GM19468 (cell line): ENCODE data around the gene ANTKMT.

Experiments used
- ATAC-seq: cut with Tn5 transposase; IDR thresholded peaks from one replicate; pipeline ENCODE4 v1.9.1; 2021; ENCODE audit warnings: mild to moderate bottlenecking, moderate library complexity, moderate number of reproducible peaks; ENCODE audit not compliant: unreplicated experiment; ENCODE audit errors: extremely low read depth

The ANTKMT gene

DNA sequence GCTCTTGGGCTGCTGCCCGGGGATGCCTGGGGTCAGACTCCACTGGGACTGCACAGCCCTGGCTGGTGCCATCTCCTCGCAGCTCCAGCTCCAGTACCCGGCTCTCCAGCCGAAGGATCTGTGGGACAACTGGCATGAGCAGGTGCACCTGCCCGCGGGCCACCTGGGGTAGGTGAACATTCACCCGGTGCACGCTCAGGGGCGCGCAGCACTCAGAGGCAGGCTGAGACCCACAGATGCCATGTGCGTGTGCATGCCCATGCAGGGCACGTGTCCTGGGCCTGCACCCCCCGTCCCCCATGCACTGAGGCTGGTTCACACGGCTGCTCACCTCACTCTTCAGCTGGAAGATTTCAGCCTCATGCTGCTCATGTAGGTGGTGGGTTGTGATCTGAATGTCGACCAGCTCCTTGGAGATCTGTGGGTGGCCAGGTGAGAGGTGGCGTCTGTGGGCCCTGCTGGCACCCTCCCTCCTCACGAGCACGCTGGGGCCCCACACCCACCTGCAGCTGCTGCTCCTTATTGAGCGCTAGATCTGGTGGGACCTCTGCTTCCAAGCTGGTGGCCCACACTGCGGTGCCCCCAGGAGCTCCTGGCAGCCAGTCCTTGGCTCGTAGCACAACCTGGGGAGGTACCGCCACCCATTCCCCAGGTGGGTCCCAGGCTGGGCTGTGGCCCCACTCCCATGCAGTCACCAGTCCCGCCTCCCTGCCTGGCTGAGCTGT lies 4.7 kb downstream of the ANTKMT start:
- no peak for ATAC-seq

DNA sequence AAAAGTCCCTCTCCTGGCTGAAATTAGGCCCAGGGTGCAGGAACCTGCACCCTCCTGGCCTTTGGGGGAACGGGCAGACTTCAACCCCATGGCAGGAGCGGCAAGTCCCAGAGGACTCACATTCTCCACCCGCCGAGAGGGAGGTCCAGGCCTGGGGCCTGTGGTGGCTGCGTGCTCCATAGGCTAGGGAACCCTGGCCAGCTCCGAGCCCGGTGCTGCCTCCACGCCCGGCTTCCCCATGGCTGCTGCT lies 5.2 kb downstream of the ANTKMT start:
- no peak for ATAC-seq

DNA sequence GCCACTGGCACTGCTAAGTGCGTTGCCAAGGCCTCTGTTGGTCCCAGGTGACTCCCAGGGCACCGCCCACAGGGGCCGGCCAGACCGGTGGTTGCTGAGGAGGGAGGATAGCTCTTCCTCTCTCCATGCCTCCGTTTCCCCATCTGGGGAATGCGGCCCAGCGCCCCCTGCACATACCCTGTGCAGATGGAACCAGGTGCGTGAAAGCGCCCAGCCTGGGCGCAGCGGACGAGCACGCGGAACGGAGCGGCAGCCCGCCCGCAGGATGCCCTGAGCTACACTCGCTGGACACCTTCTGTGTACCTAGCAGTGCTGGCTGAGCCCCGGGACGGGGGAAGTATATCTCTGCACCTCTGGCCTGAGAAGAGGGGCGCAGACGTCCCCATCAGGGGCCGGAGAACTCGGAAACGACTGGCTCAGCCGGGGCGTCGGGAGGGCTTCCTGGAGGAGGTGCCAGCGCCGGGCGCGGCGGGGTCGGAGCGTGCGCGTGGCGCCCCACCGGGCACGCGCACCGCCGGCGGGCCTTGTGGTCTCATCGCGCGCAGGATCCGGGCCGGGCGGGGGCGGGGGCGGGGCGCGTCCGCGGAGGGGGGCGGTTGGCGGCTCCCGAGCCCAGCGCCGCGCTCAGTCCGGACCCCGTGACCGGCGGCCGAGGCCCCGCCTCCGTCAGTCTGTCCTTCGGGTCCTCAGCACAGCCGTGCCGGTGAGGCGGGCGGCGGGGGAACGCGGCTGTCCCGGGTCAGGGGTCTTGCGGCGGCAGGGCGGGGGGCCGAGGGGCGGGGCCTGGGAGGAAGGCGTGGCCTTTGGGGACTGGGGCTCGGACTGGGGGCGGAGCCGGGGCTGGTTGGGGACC lies 5.7 kb downstream of the ANTKMT start, which contains the start of the genes CCDC78 and HAGHL:
CCDC78 (minus strand) TSS at position 6 of the 853 bp plus-strand sequence. CDS start 76 bp downstream, outside the sequence.
HAGHL (plus strand) TSS at position 669 of the 853 bp plus-strand sequence. CDS start 404 bp downstream, outside the sequence.
- no peak for ATAC-seq

DNA sequence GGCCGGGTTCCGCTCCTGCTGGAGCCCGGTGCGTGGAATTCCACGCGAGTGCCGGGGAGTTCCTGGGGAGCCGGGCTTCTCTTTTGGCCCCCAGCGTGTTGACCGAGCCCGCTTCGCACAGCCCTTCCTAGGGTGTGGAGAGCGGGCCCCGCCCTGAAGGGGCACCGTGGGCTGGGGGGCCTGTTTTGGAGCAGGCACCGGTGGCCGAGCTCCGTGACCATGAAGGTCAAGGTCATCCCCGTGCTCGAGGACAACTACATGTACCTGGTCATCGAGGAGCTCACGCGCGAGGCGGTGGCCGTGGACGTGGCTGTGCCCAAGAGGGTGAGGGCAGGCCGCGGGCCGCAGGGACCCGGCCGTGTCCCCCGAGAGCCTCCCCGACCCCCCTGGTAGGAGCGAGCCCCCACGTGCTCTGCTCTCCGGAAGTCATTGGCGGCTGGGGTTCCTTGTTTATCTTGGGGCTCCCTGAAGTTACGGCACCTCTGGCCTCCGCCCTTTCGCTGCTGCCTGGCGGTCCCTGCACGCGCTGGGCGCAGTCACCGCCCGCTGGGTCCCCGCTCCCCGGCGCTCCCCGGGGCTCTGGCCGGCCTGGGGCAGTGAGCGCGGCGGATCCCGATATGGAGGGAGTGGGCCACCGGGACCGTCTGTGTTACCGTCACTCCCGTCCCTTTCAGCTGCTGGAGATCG lies 6.5 kb downstream of the ANTKMT start:
- no peak for ATAC-seq

DNA sequence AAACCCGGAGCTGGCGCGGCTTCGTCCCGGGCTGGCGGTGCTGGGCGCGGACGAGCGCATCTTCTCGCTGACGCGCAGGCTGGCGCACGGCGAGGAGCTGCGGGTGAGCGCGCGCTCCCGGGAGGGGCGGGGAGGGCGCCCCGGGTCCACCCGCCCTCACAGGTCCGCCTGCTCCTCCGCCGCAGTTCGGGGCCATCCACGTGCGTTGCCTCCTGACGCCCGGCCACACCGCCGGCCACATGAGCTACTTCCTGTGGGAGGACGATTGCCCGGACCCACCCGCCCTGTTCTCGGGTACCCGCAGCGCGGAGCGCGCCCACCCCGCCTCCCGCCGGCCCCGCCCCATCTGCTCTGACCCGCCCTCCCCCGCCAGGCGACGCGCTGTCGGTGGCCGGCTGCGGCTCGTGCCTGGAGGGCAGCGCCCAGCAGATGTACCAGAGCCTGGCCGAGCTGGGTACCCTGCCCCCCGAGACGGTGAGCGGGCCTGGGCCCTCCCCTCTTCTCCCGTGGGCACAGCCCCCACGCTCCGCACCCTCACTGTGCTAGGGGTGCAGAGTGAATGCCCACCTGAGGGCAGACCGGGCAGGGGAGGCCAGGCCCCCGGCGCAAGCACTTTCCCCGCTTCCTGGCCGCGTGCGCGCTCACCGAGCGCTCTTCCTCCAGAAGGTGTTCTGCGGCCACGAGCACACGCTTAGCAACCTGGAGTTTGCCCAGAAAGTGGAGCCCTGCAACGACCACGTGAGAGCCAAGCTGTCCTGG lies 7.4 kb downstream of the ANTKMT start:
- ATAC-seq: no peak

DNA sequence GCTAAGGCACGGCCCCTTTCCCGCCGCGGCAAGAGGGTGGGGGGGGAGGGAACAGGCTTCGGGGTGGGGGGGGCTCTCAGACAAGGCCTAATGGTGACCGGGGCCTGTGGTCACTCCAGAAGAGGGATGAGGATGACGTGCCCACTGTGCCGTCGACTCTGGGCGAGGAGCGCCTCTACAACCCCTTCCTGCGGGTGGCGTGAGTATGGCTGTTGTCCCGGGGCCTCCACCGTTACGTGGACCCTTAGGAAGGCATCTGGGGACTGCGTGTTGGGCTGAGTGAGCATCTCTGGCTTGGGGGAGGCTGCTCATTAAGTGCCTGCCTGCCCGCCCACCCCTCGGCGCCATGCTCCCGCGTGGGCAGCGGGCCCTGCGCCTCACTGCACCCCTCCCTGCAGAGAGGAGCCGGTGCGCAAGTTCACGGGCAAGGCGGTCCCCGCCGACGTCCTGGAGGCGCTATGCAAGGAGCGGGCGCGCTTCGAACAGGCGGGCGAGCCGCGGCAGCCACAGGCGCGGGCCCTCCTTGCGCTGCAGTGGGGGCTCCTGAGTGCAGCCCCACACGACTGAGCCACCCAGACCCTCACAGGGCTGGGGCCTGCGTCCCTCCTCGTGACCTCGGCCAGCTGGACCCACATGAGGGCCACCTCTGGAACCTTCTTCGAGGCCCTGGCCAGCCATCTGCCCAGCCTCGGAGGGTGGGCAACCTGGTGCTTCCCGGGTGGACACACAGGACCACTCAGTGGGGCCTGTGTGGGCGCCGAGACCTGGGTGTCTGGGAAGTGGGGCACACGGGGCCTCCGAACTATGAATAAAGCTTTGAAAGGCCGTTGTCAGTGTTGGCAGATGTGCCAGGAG lies 8.2 kb downstream of the ANTKMT start:
- no peak for ATAC-seq

DNA sequence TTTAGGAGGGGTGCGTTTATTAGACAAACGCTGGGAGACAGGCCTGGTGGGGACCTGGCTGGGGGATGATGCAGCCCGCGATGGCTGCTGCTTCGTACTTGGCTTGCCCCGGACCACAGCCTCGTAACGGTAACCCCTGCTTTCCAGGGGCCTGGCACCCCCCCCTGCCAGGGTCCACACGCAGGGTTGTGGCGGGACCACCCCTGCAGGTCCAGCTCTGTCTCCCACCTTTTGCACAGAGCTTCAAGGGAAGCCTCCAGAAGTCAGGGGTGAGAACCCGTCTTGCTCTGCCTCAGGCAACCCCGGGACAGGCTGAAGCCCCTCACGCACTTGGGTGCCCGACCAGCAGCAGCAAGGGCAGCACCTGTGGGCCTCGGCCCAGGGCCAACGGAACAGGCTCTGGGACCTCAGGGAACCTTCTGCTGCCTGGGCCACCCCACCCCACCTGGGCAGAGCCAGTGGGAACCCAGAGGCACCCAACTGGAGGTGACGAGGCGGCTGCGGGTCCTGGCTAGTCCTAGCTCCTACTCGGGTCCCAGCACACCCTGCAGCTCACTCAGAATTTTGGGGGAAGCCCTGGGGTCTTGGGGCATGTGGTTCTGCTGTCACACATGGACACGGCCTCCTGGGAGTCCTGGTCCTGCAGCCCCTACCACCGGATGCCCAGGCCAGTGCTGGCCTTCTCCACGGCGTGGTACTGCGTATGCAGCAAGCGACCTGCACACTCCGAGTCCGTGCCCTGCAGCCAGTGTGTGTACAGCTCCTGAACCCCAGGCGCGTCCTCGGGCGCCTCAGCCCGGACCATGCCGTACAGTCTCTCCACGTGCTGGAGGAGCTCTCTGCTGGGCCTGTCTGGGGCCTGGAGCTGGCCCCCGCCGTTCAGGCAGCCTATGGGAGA lies 9.1 kb downstream of the ANTKMT start:
- no peak for ATAC-seq

DNA sequence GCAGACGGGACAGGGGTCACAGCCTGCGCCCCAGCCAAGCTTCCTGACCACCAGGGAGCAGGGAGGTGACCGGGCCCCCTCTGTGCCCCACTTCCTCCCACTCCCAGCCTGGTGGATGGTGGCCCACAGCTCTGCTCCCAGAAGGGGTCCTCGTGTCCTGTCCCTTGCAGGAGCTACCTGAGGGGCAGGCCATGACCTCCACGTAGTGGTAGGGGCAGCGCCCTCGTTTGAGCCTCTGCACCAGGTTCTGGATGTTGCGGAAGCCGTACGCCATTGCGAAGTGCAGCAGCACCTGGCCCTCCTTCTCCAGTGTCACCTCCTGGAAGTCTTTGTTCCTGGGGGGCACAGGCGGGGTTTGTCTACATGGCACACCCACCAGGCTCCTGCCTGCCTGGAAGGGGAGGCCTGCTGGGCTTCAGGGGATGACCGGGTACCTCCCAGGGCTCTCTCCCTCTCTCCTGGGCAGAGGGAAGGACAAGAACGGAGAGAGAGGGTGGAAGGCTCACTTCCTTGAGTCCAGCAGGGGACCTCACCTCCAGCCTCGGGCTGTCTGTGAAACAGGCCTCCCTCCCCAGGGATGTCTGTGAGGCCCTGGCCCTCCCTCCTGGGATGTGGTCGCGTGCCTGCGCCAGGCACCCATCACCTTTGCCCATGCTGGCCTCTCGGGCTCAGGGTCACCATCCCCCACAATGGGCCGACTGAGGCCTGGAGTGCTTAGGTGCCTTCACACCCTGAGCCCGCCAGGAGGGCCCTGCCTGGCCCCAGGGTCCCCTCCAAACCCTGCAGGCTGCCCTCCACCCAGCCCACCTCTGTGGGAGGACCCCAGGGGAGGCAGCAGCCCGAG lies 9.9 kb downstream of the ANTKMT start:
- ATAC-seq: no peak

DNA sequence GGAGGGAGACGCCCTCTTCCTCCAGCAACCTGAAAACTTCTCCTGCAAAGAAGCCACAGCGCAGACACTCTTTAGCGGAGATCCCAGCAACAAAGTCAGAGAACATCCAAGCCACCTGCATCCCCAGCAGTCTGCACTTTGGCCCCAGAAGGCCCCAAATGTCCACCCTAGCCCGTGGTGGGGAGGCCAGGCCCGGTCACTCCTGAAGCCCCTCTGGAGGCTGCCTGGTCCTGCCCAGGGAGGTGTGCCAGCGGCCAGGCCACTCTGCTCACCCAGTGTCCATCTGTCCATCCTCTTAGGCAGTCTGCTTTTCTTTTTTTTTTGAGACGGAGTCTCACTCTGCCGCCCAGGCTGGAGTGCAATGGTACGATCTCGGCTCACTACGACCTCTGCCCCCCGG lies 11.4 kb downstream of the ANTKMT start:
- no peak for ATAC-seq

DNA sequence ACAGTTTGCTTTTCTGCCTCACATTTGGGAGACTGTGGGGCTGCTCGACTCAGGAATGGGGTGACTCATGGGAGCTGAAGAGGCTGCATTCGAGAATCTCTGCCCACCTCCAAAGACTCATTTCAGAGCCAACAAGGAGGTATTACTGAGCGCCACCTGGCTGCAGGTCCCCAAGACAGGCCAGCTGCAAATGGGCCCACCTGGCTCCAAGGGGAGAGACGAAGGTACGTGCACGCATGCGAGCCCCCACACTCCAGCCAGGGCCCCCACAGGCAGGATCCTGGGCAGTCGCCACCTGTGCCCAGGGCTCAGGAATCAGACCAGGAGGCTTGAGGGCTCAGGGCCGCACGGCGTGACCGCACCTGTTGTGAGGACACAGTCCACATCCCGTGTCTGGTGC lies 12.0 kb downstream of the ANTKMT start:
- ATAC-seq: no peak

DNA sequence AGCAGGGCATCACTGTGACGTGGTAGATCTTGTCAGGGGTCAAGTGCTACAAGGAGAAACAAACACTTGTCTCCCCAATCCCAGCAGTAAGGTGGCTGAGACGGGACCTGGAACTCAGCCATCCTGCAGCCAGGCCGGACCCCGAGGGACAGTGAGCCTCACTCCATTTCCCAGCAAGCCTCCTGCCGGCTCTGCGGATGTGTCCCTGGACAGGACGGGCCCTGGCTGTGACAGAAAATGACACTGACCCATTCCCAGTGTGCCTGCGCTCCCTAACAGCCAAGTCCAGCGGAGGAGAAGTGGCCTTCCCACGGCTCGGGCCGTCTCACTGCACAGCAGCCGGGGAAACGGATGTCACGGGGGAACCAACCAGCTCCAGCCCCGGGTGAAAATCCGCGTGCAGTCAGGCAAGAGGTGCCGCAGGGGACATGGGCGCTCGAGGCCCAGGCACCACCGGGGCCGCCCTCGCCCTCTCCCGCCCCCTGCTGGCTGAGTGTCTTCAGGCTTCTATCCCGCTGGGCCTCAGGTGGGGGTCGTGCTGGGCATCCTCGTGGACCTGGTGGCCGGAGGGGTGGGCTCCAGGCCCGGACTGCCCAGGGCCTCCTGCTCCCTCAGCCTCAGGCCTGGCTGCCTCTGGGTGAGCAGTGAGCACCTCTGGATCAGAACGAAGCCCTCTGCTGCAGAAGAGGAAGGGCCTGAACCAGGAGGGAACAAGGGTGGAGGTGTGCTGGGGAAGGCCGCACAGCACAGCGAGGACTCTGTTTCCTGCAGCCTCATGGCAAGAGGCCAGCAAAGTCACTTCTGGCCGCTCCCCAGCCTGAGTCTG lies 12.6 kb downstream of the ANTKMT start:
- no peak for ATAC-seq

DNA sequence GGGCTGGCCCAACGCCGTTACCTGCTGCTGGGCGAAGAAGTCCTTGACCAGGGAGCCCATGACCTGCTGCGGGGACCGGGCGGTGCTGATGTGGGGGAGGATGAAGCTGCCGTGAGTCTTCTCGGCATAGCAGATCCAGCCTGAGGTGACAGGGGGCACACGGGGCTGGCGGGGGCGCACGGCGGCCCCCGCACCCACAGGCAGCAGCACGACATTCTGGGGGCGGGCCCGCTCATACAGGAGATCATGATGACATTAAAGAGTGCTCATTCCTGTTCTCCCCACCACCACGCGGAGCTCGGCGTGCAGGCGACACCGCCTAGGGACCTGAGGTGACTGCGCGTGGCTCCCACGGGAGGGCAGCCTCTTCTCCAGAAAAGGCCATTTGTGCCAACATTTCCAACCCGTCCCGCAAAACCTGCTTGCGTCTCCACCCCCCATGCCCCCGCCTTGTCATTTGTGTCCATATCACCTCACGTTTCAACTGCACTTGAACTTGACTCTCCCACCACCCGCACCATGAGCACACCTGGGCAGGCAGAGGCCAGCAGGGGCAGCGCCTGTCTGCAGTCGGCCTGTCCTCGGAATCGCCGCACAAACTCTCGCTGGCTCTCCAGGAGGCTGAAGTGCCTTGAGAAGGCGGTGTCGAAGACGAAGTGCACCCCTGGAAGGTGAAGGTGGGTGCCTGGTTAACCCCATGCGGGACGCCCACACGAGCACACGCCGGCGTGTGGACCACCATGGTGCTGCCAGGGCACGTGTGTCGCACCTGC lies 13.4 kb downstream of the ANTKMT start:
- no peak for ATAC-seq

DNA sequence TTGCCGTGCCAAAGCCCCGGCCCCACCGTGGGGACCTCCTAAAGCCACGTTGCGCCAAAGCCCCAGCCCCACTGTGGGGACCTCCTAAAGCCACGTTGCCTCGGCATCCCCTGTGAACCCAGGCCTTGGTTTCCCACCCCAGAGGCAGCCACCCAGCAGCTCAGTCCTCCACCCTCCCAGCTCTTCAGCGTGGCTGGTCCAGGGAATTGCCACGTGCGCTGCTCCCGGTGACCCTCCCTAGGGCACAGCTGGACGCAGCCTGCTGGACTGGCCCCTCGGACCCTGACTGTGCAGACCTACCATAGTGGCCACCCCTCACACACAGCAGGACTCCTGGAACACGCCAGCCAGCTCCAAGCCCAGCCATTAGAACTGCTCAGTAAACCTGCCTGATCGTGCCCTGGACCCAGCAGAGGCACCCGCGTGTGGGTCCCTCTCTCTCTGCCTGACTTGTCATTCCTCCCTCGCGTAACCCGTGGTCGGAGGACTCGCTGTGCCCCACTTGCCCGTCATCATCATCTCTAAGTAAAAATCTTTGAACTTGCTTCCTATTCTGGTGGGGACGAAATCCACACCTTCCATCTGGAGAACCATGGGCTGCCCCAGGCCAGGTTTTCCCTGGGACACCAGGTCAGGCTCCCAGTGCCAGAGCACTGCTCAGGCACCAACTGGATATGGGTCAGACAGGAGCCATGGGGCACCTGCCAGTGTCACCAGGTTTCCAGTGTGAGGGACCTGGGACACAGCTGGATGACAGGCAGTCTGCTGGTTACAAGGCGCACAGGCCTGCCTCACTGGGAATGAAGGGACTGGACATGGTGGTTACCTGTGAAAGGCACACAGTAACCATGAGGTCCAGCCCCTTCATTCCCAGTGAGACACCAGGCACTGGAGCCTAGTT lies 14.3 kb downstream of the ANTKMT start:
- ATAC-seq: no peak

DNA sequence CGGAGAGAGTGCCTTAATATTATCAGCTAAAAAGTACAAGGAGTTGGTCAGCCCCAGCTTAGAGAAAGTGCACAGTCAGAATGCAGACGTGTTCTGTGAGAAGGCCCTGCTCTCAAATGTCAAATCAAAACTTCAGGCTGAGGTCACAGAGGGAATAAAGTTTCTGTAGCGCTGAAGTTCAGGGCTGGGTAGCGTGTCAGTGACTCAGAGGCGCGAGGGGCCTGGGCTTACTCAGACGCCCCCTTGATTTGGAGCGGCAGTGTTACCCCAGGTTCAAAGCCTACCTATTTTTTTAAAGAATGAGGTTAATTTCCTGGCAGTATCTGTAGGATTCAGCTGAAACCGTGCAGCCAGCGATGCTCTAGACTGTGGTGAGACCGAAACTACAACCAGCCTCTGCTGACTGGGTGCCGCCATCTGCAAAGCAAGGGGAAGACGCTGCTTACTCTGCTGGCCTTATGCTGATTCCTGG lies 15.1 kb downstream of the ANTKMT start:
- no peak for ATAC-seq

DNA sequence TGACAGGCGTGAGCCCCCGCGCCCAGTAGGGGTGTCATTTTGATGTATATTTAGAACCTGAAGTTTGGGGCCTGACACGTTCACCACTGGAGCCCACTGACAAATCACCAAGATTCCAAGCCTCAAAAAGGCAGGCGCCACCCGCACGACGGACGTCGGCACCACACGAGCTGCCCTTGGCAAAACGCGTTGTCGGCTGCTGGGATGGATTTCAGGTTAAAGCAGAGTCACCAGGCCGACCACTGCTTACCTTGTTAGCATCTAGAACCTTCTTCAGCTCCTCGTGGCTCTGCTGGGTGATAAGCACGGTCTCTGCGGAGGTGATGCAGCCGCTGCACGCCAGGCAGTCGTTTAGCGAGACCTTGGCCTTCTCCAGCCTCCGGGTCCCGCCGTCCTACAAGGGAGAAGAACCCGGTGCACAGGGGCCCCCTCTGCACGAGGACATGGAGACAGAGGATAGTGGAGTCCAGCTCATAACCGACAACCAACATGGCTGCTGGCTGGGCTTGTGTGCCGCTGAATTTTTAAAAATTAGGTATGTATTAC lies 16.1 kb downstream of the ANTKMT start:
- ATAC-seq: no peak
